ENCODE results near the gene SLC24A3.
A peak's percentile ranks its signal among the peaks of the same experiment; 100 is the strongest.

The SLC24A3 gene

DNA sequence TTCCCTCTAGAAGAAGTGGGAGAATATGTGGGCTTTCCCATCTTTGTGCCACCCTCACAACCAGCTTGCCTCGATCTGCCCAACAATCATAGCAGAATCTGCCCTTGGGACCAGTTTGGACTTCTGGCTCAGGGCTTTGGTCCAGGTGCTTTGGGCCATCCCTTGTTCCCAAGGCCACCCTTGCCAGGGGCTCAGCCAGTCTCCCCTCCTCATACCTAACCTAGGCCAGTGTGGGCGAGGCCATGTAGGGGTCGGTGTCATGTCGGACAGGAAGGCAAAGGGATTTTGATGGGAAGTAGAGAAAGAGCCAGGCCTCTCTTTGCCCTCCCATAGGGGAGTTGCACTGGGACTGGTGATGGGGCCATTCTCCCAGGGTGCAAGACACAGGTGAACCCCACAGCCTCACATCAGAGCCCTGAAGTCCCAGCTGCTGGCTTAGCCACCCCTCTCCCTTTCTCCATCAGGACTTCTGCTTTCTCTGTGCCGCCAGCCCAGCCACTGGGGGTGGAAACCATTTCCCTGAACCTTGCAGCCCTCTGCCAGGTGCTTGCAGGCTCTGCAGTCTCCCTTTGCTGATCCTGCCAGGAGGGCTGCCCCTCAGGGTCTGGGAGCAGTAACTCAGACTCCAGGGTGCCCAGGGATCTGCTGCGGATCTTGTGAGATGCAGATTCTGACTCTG lies 60.7 kb downstream of the SLC24A3 start:
- no peak for DNase-seq

DNA sequence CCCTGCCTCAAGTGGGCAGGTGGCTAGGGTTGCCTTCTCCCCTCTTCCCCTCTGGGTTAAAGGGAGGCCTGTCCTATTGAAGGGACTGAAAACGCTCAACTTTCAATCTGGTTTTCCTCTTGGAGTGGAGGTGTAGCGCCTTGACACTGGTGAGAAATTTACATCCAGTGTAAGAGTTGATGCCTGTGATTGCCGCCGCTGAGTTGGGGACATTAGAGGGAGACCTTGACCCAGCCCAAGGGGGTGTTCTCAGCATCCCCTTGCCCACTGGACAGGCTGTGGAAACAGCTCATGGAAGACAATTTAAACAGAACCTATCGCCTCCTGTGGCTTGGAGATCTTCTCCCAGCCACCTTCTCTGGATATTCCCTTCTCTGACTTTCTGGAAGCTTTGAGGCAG lies 61.6 kb downstream of the SLC24A3 start:
- DNase-seq: no peak

DNA sequence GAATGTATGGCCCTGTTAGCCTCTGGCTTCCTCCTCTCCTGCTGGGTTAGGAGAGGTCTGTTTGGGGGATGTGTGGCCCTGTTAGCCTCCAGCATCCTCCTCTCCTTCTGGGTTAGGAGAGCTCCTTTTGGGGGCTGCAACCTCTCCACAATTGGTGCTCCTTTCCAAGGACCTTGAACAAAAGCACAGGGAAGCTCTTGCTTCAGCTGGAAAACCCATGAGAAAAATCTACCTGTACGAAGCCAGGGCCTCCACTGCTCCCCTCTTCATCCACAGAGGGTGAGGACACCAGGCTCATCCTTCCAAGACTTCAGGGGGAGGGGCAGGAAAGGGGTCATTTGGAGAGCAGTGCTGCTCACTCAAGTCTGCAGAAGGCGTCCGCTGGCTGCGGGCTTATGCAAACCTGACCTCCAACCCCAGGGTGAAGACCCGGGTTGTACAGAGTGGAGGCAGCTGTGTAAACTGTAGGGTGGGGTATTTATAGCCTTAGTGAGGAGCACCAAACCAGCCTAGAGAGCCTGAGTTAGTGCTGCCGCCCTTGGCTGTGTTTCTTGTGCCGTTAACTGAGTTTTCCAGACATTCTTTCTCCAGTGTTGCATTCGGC lies 62.1 kb downstream of the SLC24A3 start:
- DNase-seq: no peak

DNA sequence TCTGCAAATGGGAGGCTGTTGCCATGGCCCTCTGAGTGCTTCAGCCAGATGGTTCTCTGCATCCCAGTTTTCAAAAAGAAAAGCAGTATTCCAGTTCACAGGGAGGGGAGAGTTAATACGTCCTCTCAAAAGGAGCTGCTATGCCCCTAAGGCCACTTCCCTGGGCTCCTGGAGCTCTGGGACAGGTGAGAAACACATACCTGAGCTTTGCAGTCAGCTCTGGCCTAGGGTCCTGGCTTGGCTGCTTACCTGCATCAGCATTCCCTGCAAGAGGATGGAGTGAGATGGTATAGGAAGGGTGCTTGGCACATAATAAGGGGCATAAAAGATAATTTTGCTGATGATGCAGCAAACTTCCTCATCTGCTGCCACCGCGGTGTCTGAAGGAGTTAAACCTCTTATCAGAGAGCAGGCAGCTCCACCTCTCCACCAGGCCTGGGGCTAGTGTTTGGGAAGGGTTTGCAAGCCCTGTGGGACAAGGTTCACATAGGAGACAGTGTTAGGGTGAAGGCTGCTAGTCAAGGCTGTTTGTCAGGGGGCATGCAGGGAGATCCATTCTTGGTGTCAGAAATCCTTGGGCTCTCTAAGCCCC lies 62.7 kb downstream of the SLC24A3 start:
- peak; percentile 50 for DNase-seq

DNA sequence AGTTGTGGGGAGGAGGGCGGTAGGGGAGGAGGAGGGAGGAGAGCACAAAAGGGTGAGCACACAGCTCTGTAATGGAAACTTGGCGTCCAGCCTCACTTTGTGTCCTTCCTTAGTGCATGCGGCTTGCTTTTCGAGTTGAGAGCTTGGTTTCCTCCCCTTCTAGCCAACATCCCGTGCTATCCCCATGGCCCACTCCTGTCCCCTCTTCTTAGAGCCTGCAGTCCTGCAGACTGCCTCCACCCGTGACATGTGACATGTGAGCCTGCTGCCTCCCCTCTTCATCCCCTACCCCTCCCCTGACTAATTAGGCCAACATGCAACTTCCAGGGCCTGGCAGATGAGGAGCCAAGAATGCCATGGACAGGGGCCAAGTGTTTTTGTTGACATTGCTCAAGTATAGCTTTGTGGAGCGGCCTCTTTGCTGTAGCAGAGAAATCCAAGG lies 63.2 kb downstream of the SLC24A3 start:
- DNase-seq: peak; percentile 81

DNA sequence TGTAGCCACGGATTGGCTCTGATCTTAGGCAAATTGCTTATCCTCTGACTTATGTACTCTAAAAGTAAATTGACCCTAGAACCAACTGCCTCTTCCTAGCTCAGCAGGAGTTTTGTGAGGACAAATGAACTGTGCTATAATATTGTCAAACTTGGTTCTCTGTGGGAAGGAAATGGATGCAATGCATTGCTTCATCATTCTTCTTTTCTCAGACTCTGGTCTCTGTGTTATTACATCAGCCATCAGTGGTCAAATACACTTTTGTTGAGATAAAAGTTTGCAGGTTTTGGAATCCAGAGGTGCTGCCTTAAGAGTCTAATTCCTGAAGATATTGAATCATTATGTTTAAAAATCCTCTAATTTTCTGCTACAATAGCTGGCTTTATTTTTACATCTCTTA lies 64.9 kb downstream of the SLC24A3 start:
- no peak for DNase-seq

DNA sequence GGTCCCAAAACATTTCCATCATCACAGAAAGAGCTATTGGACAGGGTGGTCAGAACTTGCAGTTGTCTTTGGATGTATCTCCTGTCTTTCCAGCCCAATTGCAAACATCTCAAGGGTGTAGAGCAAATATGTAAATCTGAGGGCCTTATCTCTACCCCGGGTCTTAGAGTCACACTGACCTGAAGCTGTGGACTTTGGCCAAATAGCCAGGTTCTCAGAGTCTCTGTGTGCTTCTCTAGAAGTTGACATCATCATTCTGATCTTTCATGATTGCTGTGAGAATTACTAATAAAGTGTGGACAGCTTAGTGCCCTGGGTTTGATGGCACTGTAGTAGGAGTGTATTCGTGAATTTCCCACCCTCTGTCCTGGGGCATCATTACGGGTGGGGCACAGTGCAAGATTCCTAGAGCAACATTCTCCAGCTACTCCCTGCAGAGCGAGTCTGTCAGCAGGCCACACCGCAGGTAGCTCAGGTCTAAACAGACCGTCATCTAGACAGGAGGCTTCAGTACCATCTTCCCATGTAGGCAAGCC lies 71.1 kb downstream of the SLC24A3 start:
- no peak for DNase-seq

DNA sequence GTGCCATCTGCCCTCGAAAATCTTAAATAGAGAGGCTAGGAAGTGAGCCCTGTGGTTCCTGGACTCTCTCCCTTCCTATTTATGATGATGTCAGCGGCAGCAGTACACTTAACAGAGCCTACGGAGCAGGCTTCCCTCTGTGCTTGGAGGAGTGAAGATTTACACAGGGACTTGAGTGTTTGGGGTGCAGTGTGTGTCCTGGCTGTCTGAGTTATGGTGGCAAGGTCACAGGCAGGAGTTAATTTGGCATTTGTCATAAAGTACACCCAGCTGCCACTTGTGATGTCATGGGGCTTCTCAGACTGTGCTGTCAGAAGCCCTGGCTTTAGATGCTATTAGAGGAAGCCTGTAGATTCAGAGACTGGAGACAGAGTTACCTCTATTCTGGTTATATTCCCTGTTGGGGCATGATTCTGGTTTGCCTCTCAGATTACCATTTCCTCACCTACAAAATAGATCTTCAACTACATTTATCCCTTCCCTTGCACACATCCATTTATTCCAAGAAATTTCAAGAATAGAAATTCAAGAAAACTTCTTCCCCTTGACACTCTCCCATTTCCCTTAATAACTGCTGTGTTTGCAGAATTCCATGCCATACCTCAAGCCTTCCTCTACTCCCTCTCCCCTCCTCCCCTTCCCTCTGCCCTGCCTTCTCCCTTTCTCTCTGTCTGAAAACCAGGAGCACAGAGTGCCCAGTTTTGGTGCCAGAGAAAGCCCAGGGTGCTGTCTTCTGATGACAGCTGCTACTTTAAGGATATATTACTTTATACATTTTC lies 72.1 kb downstream of the SLC24A3 start:
- no peak for DNase-seq

DNA sequence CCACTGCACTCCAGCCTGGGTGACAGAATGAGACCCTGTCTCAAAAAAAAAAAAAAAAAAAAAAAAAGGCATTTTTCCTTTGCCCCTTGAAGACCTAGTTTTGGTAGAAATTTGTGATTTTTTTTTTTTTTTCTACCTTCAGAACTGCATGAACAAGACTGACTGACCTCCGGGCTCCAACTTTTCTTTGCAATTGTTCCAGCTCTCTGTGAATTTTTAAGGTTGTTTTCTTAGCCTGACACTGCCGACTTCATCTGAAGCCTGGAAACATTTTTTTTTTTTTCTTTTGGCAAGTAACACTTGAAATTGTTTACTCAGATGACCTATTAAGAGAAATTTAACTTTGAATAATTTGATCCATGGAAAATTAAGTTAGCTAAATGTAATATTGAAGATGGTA lies 73.0 kb downstream of the SLC24A3 start:
- no peak for DNase-seq

DNA sequence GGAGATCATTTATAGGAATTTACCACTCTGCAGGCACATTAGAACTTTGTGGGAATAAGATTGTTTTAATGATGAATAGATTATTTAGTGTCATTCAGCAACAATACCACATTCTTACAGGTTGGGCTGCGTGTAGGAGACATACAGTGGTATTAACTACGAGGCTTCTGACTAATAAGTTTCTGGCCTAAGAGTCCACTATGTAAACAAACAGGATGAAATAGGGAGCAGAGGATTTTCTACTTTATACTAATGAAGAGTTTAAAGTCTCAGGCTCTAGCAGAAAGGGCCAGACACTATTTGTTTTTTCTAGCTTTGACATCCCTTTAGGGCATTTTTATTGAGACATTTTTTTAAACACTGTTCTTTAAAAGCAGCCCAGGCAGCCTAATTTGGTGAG lies 75.6 kb downstream of the SLC24A3 start:
- no peak for DNase-seq

DNA sequence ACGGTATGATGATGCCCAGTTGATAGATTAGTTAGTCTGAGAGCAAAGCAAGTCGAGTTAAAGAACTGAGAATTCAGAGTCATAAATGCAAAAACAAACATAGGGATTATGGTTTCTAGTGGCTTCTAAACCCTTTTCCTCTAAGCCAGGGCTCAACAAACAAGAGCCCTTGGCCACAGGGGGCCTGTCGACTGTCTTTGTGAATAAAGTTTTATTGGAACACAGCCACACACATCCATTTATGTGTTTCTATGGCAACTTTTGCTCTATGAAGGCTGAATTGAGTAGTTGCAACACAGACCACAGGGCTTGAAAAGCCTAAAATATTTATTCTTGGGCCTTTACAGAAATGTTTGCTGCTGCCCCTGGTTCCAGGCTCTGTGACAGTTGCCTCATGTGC lies 76.2 kb downstream of the SLC24A3 start:
- no peak for DNase-seq

DNA sequence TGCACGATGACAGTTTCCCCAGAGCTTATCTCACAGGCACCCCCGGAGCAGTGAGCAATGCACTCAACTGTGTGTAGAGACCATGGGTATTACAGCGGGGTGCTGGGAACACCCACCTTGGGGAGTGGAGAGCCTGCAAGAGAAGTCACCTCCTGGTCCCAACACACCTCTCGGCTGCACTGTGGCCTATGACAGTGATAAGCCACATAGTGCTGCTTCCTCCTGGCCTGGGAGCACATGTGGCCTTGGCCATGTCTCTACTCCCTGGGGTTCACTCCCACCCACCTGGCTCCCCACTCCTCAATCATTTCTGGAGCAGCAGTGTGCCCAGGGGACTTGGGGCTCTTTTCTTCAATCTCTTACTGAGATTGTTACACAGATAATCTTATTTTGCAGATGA lies 77.0 kb downstream of the SLC24A3 start:
- no peak for DNase-seq

DNA sequence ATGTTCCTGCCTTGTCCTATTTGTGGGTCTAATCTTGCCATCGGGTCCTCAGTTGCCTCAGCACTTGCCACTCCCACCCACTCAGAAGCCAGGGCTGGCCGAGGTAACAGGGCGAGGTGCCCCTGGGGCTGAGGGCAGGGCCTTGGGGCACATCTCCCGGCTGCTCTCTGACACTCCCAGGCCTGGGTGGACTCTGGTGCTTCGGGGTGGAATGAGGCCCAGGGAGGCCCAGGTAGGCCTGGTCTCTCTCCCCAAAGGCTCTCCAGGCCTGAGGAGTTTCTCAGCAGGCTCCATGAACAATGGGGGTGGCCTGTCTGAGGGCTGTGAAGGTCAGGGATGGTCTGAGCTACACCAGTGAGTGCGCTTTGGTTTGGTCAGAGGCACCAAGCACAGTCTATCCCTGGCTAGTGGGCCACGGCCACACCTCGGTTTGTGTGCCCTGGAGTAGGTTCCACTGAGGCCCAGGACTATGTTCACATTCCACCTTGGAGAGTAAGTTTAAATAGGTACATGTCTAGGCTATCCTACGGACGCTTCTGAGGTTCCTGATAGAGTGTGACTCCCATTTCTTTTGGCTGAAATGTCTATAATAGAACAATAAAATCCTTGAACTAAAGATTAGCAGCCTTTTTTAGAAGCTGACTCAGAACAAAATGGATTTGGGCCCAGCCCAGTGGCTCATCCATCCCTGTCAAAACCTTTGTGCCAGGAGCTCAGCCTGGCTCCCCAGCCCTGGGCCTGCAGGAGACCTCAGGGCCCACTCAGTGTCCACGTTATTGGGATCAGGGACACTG lies 78.8 kb downstream of the SLC24A3 start:
- DNase-seq: no peak

DNA sequence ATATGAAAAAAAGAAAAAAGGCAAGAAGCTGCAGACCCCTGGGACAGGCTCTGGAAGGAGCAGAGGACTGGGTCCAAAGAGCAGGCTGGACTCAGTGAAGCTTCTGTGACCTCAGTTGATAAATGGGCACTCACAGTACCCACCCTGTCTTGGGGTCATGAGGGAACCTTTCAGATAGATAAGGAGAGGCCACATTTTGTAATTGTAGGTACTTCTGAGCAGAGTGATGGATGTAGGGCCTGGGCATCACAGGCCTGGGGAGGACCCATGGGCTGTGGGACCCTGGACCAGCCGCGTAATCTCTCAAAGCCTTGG lies 79.3 kb downstream of the SLC24A3 start:
- no peak for DNase-seq

DNA sequence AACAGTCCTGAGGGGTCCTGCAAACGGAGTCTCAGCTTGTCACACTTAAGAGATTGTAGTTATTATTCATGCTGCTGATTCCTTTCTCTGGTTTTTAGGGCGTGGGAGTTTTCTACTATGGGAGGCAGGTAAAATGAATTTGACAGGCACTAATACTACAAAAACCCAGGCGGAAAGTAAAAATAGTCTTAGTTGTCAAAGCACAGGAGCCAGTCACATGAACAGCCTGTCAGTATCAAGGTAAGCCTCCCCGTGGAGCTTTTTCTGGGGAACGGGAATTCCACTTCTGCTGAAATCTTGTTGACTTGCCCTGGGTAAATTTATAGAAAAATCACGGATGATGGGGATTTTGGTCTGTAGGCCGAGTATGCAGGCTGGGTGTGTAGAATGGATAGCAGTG lies 79.8 kb downstream of the SLC24A3 start:
- no peak for DNase-seq

DNA sequence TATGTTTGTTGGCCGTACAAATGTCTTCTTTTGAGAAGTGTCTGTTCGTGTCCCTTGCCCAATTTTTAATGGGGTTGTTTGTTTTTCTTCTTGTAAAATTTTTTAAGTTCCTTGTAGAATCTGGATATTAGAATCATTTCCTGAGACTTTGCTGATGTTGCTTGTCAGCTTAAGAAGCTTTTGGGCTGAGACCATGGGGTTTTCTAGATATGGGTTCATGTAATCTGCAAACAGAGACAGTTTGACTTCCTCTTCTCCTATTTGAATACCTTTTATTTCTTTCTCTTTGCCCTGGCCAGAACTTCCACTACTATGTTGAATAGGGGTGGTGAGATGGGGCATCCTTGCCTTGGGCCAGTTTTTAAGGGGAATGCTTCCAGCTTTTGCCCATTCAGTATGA lies 82.6 kb downstream of the SLC24A3 start:
- DNase-seq: no peak

DNA sequence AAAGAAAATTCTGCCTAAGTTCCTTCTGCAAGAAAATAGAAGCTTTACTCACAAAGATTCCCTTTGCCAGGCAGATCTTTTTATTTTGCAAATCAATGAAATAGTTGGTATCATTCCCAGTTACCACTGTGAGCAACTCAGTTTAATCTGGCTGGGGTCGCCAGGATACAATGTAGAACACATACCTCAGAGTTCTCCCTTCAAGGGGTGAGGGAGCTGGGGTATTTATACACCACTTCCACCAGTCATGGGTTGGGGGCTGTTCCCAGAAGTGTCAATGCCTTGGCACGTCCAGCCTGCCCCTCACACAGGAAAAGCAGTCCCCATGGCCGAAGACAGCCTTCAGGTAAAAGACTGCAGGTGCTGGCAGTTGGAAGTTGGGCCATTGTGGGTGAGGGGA lies 86.2 kb downstream of the SLC24A3 start:
- no peak for DNase-seq

DNA sequence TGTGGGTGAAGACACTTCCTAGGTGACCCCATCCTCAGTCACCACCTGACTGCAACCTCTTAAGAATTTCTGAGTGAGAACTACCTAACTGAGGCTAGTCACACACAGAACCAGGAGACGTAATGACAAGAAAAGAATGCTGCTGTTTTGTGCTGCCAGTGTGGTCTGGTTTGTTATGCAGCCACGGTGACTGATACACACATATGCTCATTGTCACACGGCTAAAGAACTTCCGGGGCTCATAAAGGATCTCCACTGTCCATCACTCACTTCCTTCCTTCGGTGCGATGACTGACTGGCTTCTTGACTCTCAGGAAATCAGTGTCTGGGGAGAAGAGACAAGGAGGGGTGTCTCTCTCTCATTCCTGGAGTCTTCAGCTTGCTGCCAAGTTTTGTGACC lies 88.0 kb downstream of the SLC24A3 start:
- DNase-seq: no peak

DNA sequence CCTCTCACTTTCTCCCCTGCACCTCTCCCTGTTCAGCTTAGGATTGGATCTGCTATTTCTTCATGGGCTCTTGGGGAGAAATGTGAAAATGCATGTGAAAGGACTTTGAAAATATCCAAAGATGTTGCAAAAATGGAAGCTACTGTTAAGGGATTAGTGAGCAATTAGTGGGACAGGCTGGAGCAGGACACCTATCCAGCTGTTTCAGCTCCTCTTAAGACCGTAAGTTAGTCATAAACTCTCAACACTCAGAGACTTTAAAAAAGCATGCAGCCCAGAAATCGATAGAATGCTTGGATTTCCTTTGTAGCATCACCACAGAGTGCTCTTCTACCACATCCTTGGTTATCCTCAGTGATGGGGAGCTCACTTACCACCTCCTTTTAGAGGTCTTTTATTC lies 88.7 kb downstream of the SLC24A3 start:
- no peak for DNase-seq

DNA sequence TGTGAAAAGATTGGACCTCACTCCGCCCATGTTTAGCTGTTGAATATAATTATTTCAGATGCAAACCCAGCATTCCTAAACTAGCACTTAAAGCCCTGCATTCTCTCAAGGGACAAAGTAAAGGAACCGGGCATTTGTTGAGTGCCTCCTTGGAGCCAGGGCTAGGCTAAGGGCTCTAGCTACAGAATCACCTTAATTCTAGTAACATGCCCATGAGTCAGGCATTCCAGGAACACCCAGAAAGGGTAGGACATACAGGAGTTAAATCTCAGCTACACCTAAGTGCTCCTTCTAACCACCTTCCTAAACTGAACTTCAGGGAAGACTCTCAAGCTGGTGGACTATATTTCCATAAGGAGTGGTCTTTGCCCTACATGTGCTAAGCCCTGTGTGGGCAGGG lies 89.4 kb downstream of the SLC24A3 start:
- DNase-seq: no peak

DNA sequence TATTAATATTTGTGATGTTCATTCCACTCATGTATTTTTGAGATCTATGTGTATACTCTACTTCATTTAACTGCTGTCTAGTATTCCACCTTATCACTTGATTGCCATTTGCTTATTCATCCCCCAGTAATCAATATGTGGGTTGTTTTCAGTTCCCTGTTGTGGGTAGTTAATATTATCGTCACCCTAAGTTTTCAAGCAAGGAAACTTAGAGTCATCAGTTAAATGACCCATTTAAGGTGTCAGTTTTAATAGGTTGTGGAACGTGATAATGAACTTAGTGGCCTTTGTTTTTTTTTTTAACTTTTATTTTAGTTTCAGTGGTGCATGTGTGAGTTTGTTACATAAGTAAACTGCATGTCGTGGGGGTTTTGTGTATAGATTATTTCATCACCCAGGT lies 90.3 kb downstream of the SLC24A3 start:
- DNase-seq: no peak

DNA sequence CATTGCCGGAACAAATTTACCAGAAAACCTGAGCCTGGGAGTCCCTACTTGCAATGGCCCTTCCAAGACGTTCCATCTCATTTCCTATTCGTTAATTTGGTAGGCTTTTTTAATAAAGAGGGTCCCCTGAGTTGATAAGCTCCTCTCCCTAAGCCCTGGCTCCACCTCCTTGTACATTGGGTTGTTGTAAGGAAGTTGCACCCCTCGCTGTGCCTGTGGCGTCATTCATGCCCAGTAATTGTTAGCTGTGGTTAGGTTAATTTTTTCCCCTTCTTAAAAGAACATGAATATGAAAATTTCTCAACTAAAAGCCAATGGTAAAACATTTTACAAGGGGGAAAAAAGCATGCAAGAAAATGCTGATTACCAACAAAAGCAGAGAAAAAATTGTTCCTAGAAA lies 91.9 kb downstream of the SLC24A3 start:
- no peak for DNase-seq

DNA sequence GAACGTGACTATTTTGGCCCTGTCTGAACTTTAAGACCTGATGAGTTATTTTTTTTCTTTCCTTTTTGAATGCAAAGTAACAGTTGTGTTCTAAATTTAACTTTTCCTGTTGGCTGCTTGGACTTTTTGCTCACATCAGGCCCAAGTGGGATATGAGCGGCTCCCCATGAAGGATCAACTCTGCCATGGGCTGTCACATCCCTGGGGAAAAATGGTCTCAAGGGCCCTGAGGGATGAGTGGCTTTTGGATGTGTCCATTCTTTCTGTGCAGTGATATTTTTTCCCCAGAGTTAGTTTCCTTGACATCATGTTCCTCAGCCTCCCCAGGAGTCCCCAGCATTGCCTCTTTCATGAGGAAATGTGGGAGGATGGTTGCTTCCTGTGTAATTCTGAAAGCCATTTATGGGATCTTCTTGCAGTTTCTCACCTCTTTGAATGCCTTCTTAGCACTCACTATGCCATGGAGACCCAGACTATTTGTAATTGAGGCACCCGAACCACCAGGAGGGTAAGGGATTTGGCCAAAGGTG lies 92.5 kb downstream of the SLC24A3 start:
- no peak for DNase-seq

Measured in DMS79 (cell line).